HCT116 (cell line): Measurements from ENCODE around the gene MYH15. TPM values are rescaled to one million over a fixed set of nuclear protein-coding genes. Genes with fewer than 3 reads are reported as not detected.

ENCODE experiments used
- ATAC-seq: fragments of 200-7000 bp; cut with Tn5 transposase; 2 replicates; pipeline ENCODE4 v1.9.1; 2020; ENCODE audit warnings: mild to moderate bottlenecking, moderate library complexity
- BruUV-seq: library from RNA; stranded (reverse); fragments of 400-500 nt; replicated peaks from 2 replicates; lab custom pipeline; 2021; lab: Mats Ljungman, UMichigan
- CTCF ChIA-PET: fragments of 300-600 bp; sonication (Branson Sonifier 250); formaldehyde crosslinking; loops from one replicate; lab custom pipeline; 2021; ENCODE audit warnings: antibody characterized with exemption; lab: Charles Lee
- POLR2A ChIA-PET: fragments of 300-600, 350-600 bp; sonication (Branson Sonifier 250); formaldehyde crosslinking; loops from one replicate; lab custom pipeline; 2021; ENCODE audit warnings: antibody characterized with exemption; lab: Charles Lee
- RAD21 ChIA-PET, 2 experiments: fragments of 300-600 bp; sonication (Branson Sonifier 250); formaldehyde crosslinking; loops; one replicate each; lab custom pipeline; 2023; ENCODE audit warnings: low total read pairs in 2 of 2; ENCODE audit not compliant: uncharacterized antibody in 2 of 2, unreplicated experiment in 2 of 2, low non-redundant PET in 1 of 2; lab: Charles Lee
- DNase-seq: peaks from one replicate; pipeline ENCODE4 v3.0.0-alpha.2; 2010; ENCODE audit warnings: low read depth, low spot score
- H2AFZ ChIP-seq: fragments of 200-600 bp; shearing (Covaris generic), sonication (generic); 2 replicates; pipeline ENCODE4 v1.6.1; 2017; ENCODE audit warnings: low read depth, mixed run types, mixed read lengths, antibody characterized with exemption, low read length; ENCODE audit not compliant: poor library complexity, severe bottlenecking
- H3K27ac ChIP-seq: 2 replicates; pipeline ENCODE4 v1.5.1; 2012; ENCODE audit warnings: low read depth, low read length
- H3K27me3 ChIP-seq: fragments of 200-600 bp; sonication (generic); 2 replicates; pipeline ENCODE4 v1.6.1; 2016; ENCODE audit warnings: mixed run types, low read length, mixed read lengths; ENCODE audit not compliant: insufficient read depth
- H3K36me3 ChIP-seq, 2 experiments: fragments of 200-500 bp in 1 of 2; fragments of 200-600 bp in 1 of 2; sonication (Bioruptor generic) in 1 of 2; sonication (generic) in 1 of 2; 2 replicates each; pipeline versions ENCODE4 v1.5.1 to v1.6.1; 2014 to 2016; ENCODE audit warnings: low read length in 2 of 2, inconsistent platforms in 1 of 2, mixed read lengths in 1 of 2, mixed run types in 1 of 2; ENCODE audit not compliant: insufficient read depth in 2 of 2, control insufficient read depth in 1 of 2
- H3K4me1 ChIP-seq, 2 experiments: fragments of 200-600 bp in 1 of 2; sonication (generic) in 1 of 2; 2 replicates each; pipeline versions ENCODE4 v1.5.1 to v1.6.1; 2012 to 2017; ENCODE audit warnings: low read length in 2 of 2, inconsistent platforms in 1 of 2, mild to moderate bottlenecking in 1 of 2, mixed read lengths in 1 of 2, mixed run types in 1 of 2, moderate library complexity in 1 of 2; ENCODE audit not compliant: insufficient read depth in 2 of 2, control insufficient read depth in 1 of 2
- H3K4me2 ChIP-seq: fragments of 200-600 bp; sonication (generic); 2 replicates; pipeline ENCODE4 v1.6.1; 2017; ENCODE audit warnings: mixed run types, low read length, mixed read lengths
- H3K4me3 ChIP-seq, 2 experiments: fragments of 200-600 bp in 1 of 2; sonication (generic) in 1 of 2; replicated peaks in 1 of 2; 2 replicates each; pipeline ENCODE4 v1.5.1; 2011 to 2016; ENCODE audit warnings: low read length in 2 of 2, control low read depth in 1 of 2, low read depth in 1 of 2, mild to moderate bottlenecking in 1 of 2, mixed read lengths in 1 of 2, mixed run types in 1 of 2
- H3K79me2 ChIP-seq: fragments of 200-600 bp; sonication (generic); 2 replicates; pipeline ENCODE4 v1.6.1; 2017; ENCODE audit warnings: mild to moderate bottlenecking, mixed run types, low read length, moderate library complexity, mixed read lengths; ENCODE audit not compliant: insufficient read depth
- H3K9ac ChIP-seq: fragments of 200-600 bp; sonication (generic); 2 replicates; pipeline ENCODE4 v1.6.1; 2016; ENCODE audit warnings: low read length, mixed read lengths
- H3K9me2 ChIP-seq: fragments of 200-600 bp; sonication (generic), shearing (Covaris generic); 2 replicates; pipeline ENCODE4 v1.6.1; 2017; ENCODE audit warnings: mixed run types, mild to moderate bottlenecking, moderate library complexity; ENCODE audit not compliant: insufficient read depth
- H3K9me3 ChIP-seq, 2 experiments: fragments of 200-500 bp in 1 of 2; fragments of 200-600 bp in 1 of 2; sonication (Bioruptor generic) in 1 of 2; sonication (generic) in 1 of 2; 2 replicates each; pipeline ENCODE4 v1.6.1; 2014 to 2017; ENCODE audit warnings: low read length in 2 of 2, mixed read lengths in 2 of 2, inconsistent platforms in 1 of 2, low read depth in 1 of 2, mild to moderate bottlenecking in 1 of 2, mixed run types in 1 of 2, moderate library complexity in 1 of 2; ENCODE audit not compliant: control insufficient read depth in 1 of 2, insufficient read depth in 1 of 2
- H4K20me1 ChIP-seq: fragments of 200-600 bp; sonication (generic), shearing (Covaris generic); 2 replicates; pipeline ENCODE4 v1.6.1; 2017; ENCODE audit warnings: mixed run types, mild to moderate bottlenecking, moderate library complexity; ENCODE audit not compliant: insufficient read depth
- ATF3 ChIP-seq: IDR thresholded peaks from 2 replicates; pipeline ENCODE4 v1.6.1; 2012
- CEBPB ChIP-seq: IDR thresholded peaks from 2 replicates; pipeline ENCODE4 v1.6.1; 2012; ENCODE audit warnings: low read depth
- EGR1 ChIP-seq: IDR thresholded peaks from 2 replicates; pipeline ENCODE4 v1.6.1; 2012; ENCODE audit warnings: low read depth
- ELF1 ChIP-seq: IDR thresholded peaks from 2 replicates; pipeline ENCODE4 v1.6.1; 2012; ENCODE audit warnings: low read depth, borderline replicate concordance
- EZH2 ChIP-seq: fragments of 200-600 bp; sonication (generic); IDR thresholded peaks from 2 replicates; pipeline ENCODE4 v1.6.1; 2017; ENCODE audit warnings: antibody characterized with exemption, mixed run types
- EZH2phosphoT487 ChIP-seq: fragments of 200-600 bp; IDR thresholded peaks from 2 replicates; pipeline ENCODE4 v1.6.1; 2018; ENCODE audit warnings: antibody characterized with exemption, borderline replicate concordance
- FOSL1 ChIP-seq: IDR thresholded peaks from 2 replicates; pipeline ENCODE4 v1.6.1; 2012; ENCODE audit warnings: low read depth
- JUND ChIP-seq: IDR thresholded peaks from 2 replicates; pipeline ENCODE4 v1.6.1; 2012
- MAX ChIP-seq: IDR thresholded peaks from 2 replicates; pipeline ENCODE4 v1.6.1; 2012
- POLR2AphosphoS5 ChIP-seq: IDR thresholded peaks from 2 replicates; pipeline ENCODE4 v1.6.1; 2011; ENCODE audit warnings: mild to moderate bottlenecking, low read depth, low read length, moderate library complexity
- SIN3A ChIP-seq: IDR thresholded peaks from 2 replicates; pipeline ENCODE4 v1.6.1; 2012; ENCODE audit warnings: low read depth
- SP1 ChIP-seq: IDR thresholded peaks from 2 replicates; pipeline ENCODE4 v1.6.1; 2012; ENCODE audit warnings: low read depth
- SRF ChIP-seq: IDR thresholded peaks from 2 replicates; pipeline ENCODE4 v1.6.1; 2012; ENCODE audit warnings: low read depth
- ZBTB33 ChIP-seq: IDR thresholded peaks from 2 replicates; pipeline ENCODE4 v1.6.1; 2011; ENCODE audit warnings: mild to moderate bottlenecking, low read length, moderate library complexity; ENCODE audit not compliant: insufficient replicate concordance; ENCODE audit errors: extremely low read depth
- ZFX ChIP-seq: fragments of 450-650 bp; IDR thresholded peaks from 2 replicates; pipeline ENCODE4 v1.6.1; 2017
- ZNF274 ChIP-seq: fragments of 200-500 bp; sonication (Bioruptor generic); IDR thresholded peaks from 2 replicates; pipeline ENCODE4 v1.6.1; 2014; ENCODE audit warnings: mild to moderate bottlenecking, low read depth, low read length, inconsistent platforms
- intact Hi-C: fragments of 100-400 bp; cut with micrococcal nuclease; formaldehyde crosslinking; loops from 2 replicates; pipeline ENCODE4 v1.10.0; 2022
- total RNA-seq: library from RNA; stranded (reverse); gene quantifications from one replicate; pipeline ENCODE4 v1.2.1, GENCODE V29; 2021; ENCODE audit not compliant: unreplicated experiment

Gene MYH15
- total RNA-seq, 1 experiment from 2014 or later, result 11.2 TPM

- Histone ChIP-seq H3K36me3 (no peaks in the 10 kb centered on the region), H3K4me3 (no peak overlapping the region), H3K9me3 (no peaks in the 10 kb centered on the region), H2AFZ (no peak overlapping the region), H3K9me2 (no peaks in the 10 kb centered on the region), H3K9ac (no peak overlapping the region), H3K4me2 (no peak overlapping the region), H3K27ac (no peak overlapping the region), H3K79me2 (no peaks in the 10 kb centered on the region), H3K27me3 (no peaks in the 10 kb centered on the region), H3K4me1 (no peaks in the 10 kb centered on the region), H4K20me1 (no peaks in the 10 kb centered on the region)
- TF ChIP-seq ZNF274 (no peak), ZBTB33 (no peak), EGR1 (no peak), ZFX (no peak), SRF (no peak), POLR2AphosphoS5 (no peak), EZH2phosphoT487 (no peak), ATF3 (no peak), MAX (no peak), FOSL1 (no peak), EZH2 (no peak), SP1 (no peak), SIN3A (no peak), ELF1 (no peak), CEBPB (no peak), JUND (no peak)
- ATAC-seq (no peak), DNase-seq (no peak)
- BruUV-seq, result no TSS peak
- intact Hi-C loops, result no loop called here
- ChIA-PET POLR2A (no interaction called here), RAD21 (no interaction called here), CTCF (no interaction called here)
These were observed 107.2 kb downstream of the MYH15 start for GRCh38 chr3:108403198-108403597.
